ENCODE data around the gene KCNS3. TPM values are rescaled to one million over a fixed set of nuclear protein-coding genes. Genes with fewer than 3 reads are reported as not detected.

KCNS3 gene
- total and polyA plus RNA-seq, 2 of the 13 experiments (the other 11 are each of a cell fraction or from before 2014, with no cell fraction given): not detected

DNA sequence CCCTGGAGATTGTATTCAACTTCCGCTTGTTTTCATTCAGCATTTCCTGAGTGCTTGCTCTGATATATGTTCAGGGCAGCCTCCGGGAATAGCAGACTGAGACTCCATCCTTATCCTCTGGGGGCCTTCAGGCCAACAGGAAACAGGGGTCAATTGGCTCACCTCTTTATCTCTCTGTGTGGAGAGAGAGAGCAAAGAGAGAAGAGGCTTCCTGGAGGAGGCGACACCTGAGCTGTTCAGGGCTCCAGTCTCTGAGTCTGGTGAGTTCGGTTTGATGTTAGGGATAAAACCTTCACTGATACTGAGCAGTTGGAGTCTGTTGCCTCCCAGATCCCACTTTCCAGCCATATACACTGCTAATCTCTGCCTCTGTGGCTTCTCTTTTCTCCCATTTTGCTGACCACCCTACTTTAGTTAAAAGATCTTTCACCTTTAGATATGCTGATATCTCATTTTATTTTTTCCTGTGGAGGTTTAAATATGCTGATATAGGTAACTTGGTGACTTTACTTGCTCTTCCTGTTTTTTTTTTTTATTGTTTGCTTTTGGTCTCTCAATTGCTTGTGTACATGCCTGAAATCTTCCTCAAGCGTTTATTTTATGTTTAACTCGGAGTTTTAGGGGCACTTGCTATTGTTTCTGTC lies 56.9 kb downstream of the KCNS3 start:
- DNase-seq (ENCODE audit: low spot score) (no peak), FAIRE-seq (no peak), ATAC-seq (no peak)
- ChIA-PET POLR2A (no interaction called here), CTCF (ENCODE audit: low intra/inter-chr PET ratio, low total read pairs) (no interaction called here)
- Histone ChIP-seq H3K27ac (ENCODE audit: extremely low read length, insufficient read depth, low read length) (no peak overlapping the region), H3K4me3 (replicated peaks in 1 of 3; ENCODE audit: insufficient read depth in 1 of 3, low read depth in 2 of 3, low read length in 3 of 3) (no peak overlapping the region), H4K20me1 (ENCODE audit: insufficient read depth, low read length) (no peaks in the 10 kb centered on the region), H3K9me3 (ENCODE audit: low read length) (peaks cover 8% of the 10 kb centered on the region; the same call in 1 of the 2 replicates), H3K36me3 (replicated peaks in 1 of 2; ENCODE audit: control insufficient read depth in 1 of 2, insufficient read depth in 2 of 2, low read length in 2 of 2) (no peaks in the 10 kb centered on the region), H3K4me2 (ENCODE audit: low read depth, low read length) (no peak overlapping the region), H3K9ac (ENCODE audit: insufficient read depth, low read depth, low read length) (no peak overlapping the region), H2AFZ (ENCODE audit: low read length) (no peak overlapping the region), H3K79me2 (ENCODE audit: insufficient read depth, low read length) (no peaks in the 10 kb centered on the region), H3K27me3 (ENCODE audit: control insufficient read depth in 1 of 2, insufficient read depth in 2 of 2, low read length in 2 of 2) (no peaks in the 10 kb centered on the region; a peak in 1 of 5 replicates), H3K4me1 (ENCODE audit: insufficient read depth, low read length) (no peaks in the 10 kb centered on the region)
- BruUV-seq (replicated peaks): no TSS peak
- intact Hi-C loops (cut with micrococcal nuclease; ENCODE audit: unreplicated experiment): no loop called here
- 8% methylated on average over 6 of the region's 6 CpGs for WGBS (ENCODE audit: low lambda C conversion rate)
- in situ Hi-C loops (cut with HindIII; ENCODE audit: extremely low pct_ligation_motif_present, low pct_unique_long_range_greater_than_20kb): no loop called here
- TF ChIP-seq, protein P1, sequence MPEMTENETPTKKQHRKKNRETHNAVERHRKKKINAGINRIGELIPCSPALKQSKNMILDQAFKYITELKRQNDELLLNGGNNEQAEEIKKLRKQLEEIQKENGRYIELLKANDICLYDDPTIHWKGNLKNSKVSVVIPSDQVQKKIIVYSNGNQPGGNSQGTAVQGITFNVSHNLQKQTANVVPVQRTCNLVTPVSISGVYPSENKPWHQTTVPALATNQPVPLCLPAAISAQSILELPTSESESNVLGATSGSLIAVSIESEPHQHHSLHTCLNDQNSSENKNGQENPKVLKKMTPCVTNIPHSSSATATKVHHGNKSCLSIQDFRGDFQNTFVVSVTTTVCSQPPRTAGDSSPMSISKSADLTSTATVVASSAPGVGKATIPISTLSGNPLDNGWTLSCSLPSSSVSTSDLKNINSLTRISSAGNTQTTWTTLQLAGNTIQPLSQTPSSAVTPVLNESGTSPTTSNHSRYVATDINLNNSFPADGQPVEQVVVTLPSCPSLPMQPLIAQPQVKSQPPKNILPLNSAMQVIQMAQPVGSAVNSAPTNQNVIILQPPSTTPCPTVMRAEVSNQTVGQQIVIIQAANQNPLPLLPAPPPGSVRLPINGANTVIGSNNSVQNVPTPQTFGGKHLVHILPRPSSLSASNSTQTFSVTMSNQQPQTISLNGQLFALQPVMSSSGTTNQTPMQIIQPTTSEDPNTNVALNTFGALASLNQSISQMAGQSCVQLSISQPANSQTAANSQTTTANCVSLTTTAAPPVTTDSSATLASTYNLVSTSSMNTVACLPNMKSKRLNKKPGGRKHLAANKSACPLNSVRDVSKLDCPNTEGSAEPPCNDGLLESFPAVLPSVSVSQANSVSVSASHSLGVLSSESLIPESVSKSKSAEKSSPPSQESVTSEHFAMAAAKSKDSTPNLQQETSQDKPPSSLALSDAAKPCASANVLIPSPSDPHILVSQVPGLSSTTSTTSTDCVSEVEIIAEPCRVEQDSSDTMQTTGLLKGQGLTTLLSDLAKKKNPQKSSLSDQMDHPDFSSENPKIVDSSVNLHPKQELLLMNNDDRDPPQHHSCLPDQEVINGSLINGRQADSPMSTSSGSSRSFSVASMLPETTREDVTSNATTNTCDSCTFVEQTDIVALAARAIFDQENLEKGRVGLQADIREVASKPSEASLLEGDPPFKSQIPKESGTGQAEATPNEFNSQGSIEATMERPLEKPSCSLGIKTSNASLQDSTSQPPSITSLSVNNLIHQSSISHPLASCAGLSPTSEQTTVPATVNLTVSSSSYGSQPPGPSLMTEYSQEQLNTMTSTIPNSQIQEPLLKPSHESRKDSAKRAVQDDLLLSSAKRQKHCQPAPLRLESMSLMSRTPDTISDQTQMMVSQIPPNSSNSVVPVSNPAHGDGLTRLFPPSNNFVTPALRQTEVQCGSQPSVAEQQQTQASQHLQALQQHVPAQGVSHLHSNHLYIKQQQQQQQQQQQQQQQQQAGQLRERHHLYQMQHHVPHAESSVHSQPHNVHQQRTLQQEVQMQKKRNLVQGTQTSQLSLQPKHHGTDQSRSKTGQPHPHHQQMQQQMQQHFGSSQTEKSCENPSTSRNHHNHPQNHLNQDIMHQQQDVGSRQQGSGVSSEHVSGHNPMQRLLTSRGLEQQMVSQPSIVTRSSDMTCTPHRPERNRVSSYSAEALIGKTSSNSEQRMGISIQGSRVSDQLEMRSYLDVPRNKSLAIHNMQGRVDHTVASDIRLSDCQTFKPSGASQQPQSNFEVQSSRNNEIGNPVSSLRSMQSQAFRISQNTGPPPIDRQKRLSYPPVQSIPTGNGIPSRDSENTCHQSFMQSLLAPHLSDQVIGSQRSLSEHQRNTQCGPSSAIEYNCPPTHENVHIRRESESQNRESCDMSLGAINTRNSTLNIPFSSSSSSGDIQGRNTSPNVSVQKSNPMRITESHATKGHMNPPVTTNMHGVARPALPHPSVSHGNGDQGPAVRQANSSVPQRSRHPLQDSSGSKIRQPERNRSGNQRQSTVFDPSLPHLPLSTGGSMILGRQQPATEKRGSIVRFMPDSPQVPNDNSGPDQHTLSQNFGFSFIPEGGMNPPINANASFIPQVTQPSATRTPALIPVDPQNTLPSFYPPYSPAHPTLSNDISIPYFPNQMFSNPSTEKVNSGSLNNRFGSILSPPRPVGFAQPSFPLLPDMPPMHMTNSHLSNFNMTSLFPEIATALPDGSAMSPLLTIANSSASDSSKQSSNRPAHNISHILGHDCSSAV (CRISPR knock-in tag; IDR thresholded peaks at IDR 0.05; ENCODE audit: borderline replicate concordance): no peak
- TF ChIP-seq NFYB (CRISPR knock-in tag; IDR thresholded peaks at IDR 0.05): no peak
- no peak for TF ChIP-seq ZNF367 (CRISPR knock-in tag; IDR thresholded peaks at IDR 0.05; ENCODE audit: borderline replicate concordance)
- no peak for TF ChIP-seq CCDC6 (CRISPR knock-in tag; IDR thresholded peaks at IDR 0.05)
- TF ChIP-seq ZNF3 (CRISPR knock-in tag; IDR thresholded peaks at IDR 0.05): no peak
- TF ChIP-seq ZNF296 (CRISPR knock-in tag; conservative IDR thresholded peaks at IDR 0.05): no peak
- no peak for TF ChIP-seq ZFP62 (CRISPR knock-in tag; IDR thresholded peaks at IDR 0.05)
- TF ChIP-seq SIX4 (CRISPR knock-in tag; IDR thresholded peaks at IDR 0.05): no peak
- TF ChIP-seq ZNF746 (CRISPR knock-in tag; IDR thresholded peaks at IDR 0.05): no peak
- TF ChIP-seq LCORL (IDR thresholded peaks at IDR 0.05): no peak
- no peak for TF ChIP-seq LCORL (CRISPR knock-in tag; IDR thresholded peaks at IDR 0.05)
- peak; percentile 57 to 82 for TF ChIP-seq MAFK (conservative IDR thresholded peaks at IDR 0.05 in 1 of 2, IDR thresholded peaks at IDR 0.05 in 1 of 2; ENCODE audit: low read length in 2 of 2)
- TF ChIP-seq, protein P2, sequence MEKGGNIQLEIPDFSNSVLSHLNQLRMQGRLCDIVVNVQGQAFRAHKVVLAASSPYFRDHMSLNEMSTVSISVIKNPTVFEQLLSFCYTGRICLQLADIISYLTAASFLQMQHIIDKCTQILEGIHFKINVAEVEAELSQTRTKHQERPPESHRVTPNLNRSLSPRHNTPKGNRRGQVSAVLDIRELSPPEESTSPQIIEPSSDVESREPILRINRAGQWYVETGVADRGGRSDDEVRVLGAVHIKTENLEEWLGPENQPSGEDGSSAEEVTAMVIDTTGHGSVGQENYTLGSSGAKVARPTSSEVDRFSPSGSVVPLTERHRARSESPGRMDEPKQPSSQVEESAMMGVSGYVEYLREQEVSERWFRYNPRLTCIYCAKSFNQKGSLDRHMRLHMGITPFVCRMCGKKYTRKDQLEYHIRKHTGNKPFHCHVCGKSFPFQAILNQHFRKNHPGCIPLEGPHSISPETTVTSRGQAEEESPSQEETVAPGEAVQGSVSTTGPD (CRISPR knock-in tag; IDR thresholded peaks at IDR 0.05): no peak
- TF ChIP-seq ZNF136 (CRISPR knock-in tag; IDR thresholded peaks at IDR 0.05; ENCODE audit: low read depth): no peak
- no peak for TF ChIP-seq ZFP36L1 (CRISPR knock-in tag; IDR thresholded peaks at IDR 0.05)
- TF ChIP-seq MAFF (IDR thresholded peaks at IDR 0.05; ENCODE audit: low read depth, low read length): peak; percentile 82
- no peak for TF ChIP-seq ZNF713 (CRISPR knock-in tag; IDR thresholded peaks at IDR 0.05)
